ENCODE results near the gene ECT2L.

The ECT2L gene

GRCh38 chr6:138795809-138796603 lies at the start of gene ECT2L:
TSS of gene ECT2L (plus strand) at chr6:138796087. CDS start at chr6:138813275, 17,188 bp downstream.
- no peak for DNase-seq (ENCODE audit: low read depth)

DNA sequence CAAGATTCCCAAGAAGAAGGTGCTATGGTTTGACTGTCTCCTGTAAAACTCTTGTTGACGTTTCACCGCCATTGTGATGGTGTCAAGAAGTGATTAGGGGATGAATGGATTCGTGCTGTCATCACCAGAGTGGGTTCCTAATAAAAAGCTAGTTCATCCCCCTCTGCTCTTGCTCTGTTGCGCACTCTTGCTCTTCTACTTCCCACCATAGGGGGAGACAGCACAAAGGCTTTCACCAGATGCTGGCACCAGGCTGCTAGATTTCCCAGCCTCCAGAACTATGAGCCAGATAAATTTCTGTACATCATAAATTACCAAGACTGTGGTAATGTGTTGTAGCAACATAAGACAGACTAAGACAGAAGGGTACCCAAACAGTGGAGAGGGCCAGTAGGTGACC lies 43.9 kb upstream of the ECT2L start:
- DNase-seq (ENCODE audit: low read depth): no peak

- DNase-seq (ENCODE audit: low read depth): no peak
Observed at GRCh38 chr6:138757136-138757535, 38.8 kb upstream of the ECT2L start.

DNA sequence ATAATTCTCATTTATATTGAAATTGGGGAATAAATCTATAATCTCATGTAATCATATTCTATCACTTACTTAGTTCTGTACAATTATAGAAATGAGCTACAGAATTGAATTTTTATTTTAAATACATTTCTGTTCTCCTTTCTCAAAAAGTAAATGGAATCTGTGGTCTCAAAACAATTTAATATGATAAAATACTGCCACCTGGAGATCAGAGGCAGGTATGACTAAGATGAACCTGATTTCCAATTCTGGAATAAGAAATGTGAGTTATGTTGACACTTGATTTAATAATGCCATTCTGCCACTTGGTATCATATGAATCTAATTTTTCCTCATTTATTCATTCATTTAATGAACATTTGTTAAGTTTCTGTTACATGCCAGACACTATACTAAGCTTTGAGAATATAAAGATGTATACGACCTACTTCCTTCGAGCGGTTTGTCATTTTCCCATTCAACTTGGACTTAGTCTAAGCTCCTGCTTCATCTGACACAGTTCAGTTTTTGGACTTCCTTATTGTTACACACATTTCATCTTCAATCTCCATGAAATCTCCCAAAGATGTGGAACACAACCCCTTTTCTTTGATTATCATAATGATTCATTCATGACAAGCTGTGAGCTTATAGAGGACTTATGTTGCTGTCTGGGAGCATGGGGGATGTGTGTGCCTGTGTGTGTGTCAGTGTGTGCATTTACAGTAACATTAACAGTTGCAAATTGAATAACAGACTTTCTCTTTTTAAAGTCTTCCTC lies 29.8 kb upstream of the ECT2L start:
- DNase-seq (ENCODE audit: low read depth): no peak

DNA sequence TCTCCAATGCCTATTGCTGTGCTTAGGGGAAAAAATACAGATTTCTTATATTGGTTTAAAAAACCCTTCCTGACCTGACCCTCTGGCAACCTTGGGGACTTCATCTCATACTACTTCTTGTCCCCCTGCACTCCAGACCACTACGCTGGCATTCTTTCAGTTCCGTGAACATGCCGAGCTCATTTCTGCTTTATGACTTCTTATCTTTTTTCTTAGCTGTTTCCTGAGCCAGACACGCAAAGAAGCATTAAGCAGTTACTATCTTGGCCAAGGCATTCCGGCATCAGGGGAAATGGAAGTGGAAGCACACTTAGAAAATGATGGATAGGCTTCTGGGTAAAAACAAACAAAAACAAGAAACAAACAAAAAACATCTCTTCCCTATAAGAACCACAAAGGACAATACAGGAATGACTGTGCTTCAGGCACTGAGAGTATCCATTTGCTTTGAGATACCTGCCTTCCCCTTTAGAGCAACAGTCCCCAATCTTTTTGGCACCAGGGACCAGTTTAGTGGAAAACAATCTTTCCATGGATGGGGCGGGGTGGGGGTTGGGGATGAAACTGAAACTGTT lies 26.7 kb upstream of the ECT2L start:
- no peak for DNase-seq (ENCODE audit: low read depth)

GRCh38 chr6:138772596-138773176 lies 23.2 kb upstream of the ECT2L start:
- no peak for DNase-seq (ENCODE audit: low read depth)

GRCh38 chr6:138773177-138774091 lies 22.5 kb upstream of the ECT2L start, which contains the start of gene CCDC28A:
TSS of gene CCDC28A (plus strand) at chr6:138773769. CDS start at chr6:138776121, 2,352 bp downstream.
- DNase-seq (ENCODE audit: low read depth): peak; percentile 88

GRCh38 chr6:138774370-138774769 lies 21.5 kb upstream of the ECT2L start:
- no peak for DNase-seq (ENCODE audit: low read depth)

- no peak for DNase-seq (ENCODE audit: low read depth)
Observed at GRCh38 chr6:138776659-138777058, 19.2 kb upstream of the ECT2L start.

DNA sequence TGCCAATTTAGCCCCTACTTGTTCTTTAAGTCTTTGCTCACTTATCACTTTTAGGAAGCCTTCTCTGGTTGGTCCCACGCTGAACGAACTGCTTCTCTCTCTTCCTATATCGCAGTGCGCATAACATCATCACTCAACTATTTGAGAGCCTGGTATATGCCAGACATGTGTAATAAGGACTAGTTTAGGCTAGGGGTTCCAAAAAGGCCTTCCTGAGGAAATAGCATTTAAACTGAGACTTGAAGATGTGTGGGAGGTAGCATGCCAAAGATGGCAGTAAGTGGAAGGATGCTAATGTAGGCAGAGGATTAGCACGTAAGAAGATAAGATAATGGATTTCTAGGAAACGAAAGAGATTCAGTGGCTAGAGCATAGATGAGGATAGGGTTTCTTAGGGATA lies 17.6 kb upstream of the ECT2L start:
- no peak for DNase-seq (ENCODE audit: low read depth)

- DNase-seq (ENCODE audit: low read depth): no peak
Observed at GRCh38 chr6:138782243-138782642, 13.6 kb upstream of the ECT2L start.

GRCh38 chr6:138785079-138785478 lies 10.8 kb upstream of the ECT2L start:
- no peak for DNase-seq (ENCODE audit: low read depth)

DNA sequence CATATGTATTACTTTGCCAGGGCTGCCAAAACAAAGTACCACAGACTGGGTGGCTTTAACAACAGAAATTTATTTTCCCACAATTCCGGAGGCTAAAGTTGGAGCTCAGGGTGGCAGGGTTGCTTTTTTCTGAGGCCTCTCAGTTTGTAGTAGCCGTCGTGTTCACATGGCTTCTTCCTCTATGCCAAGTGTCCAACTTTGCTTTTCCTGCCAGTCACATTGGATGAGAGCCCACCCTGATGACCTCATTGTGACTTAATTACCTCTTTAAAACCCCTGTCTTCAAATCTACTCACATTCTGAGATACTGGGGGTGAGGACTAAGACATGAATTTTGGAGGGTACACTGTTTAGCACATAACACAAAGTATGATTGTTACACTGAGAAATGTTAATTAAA lies 9.9 kb upstream of the ECT2L start:
- DNase-seq (ENCODE audit: low read depth): no peak

DNA sequence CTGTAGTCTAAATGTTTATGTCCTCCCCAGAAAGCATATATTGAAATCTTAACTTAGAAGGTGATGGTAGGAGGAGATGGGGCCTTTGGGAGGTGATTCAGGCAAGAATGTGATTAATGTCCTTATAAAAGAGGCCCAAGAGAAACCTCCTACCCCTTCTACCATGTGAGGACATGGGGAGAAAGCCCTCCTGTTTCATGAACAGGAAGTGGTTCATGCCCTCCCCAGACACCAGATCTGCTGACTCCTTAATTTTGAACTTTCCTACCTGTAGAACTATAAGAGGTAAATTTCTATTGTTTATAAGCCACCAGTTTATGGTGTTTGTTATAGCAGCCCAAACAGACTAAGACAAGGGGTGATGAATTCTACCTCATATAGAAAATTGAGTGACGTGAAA lies 8.7 kb upstream of the ECT2L start:
- no peak for DNase-seq (ENCODE audit: low read depth)

DNA sequence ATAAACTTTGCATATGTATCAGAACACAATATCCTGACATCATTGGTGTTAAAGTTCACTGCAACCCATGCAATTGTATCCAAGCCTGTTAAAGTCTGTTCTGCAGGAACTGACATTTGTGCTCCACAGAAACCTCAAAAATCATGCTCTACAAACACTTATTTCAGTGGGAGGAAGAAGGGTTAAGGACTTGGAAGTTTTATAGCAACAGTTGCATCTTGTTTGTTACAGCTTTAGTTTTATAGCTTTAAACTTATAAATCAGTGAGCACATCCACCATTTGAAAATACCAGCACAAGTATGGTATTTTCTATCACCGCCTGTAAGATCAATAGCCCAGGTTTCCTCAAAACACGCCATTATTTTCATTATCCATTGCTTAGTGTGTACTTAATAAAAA lies 884 bp downstream of the ECT2L start:
- DNase-seq (ENCODE audit: low read depth): no peak

GRCh38 chr6:138797806-138798446 lies 2.0 kb downstream of the ECT2L start:
- DNase-seq (ENCODE audit: low read depth): no peak

- DNase-seq (ENCODE audit: low read depth): no peak
Observed at GRCh38 chr6:138800377-138801150, 4.7 kb downstream of the ECT2L start.

- DNase-seq (ENCODE audit: low read depth): no peak
Observed at GRCh38 chr6:138803331-138803730, 7.4 kb downstream of the ECT2L start.

DNA sequence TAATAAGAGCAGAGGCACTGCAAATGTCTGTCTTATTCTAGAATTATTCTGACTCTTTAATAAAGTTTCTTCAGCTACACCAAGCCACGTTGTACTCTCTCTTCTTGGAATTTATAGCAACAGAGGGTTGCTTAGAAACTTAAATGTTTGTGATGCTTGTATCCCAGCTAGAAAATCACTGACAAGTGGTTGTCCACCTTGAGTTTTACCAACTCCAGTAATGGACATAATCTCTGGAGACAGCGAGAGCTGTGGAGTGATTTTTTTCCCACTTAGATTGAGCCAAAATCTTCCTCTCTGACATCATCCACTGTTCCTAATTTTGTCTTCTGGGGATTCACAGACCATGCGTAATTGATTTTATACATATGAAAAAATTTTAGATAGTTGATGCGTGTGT lies 8.0 kb downstream of the ECT2L start:
- DNase-seq (ENCODE audit: low read depth): no peak

Data from stimulated activated CD4-positive, alpha-beta T cell treated with anti-CD3 and anti-CD28 coated beads, Interleukin-2, amount 100 ng/mL, for 4 hours (primary cell).